Right lobe of liver (tissue), 6 donors: ENCODE data around the gene NPHS1. TPM values are rescaled to one million over a fixed set of nuclear protein-coding genes. Genes with fewer than 3 reads are reported as not detected.

ENCODE experiments used
- ATAC-seq, 4 donors: fragments of 200-7000 bp; cut with Tn5 transposase; one replicate each; pipeline ENCODE4 v1.9.1; 2020; ENCODE audit warnings: mild to moderate bottlenecking in 4 of 4, moderate library complexity in 4 of 4
- DNase-seq, 3 donors: peaks; one replicate each; pipeline ENCODE4 v3.0.0-alpha.2; 2020
- H3K27ac ChIP-seq, 3 donors: fragments of 200-600 bp; one replicate each; pipeline ENCODE4 v1.8.0; 2022
- H3K27me3 ChIP-seq, 2 donors: fragments of 200-600 bp; one replicate each; pipeline ENCODE4 v1.8.0; 2022
- H3K36me3 ChIP-seq, 4 donors: fragments of 200-600 bp; sonication (generic) in 1 of 4; one replicate each; pipeline versions ENCODE4 v1.5.1 to v1.8.0; 2017 to 2022; ENCODE audit warnings: control low read depth in 1 of 4
- H3K4me1 ChIP-seq, 4 donors: fragments of 200-600 bp; sonication (generic) in 1 of 4; one replicate each; pipeline versions ENCODE4 v1.5.1 to v1.8.0; 2017 to 2022; ENCODE audit warnings: control low read depth in 1 of 4
- H3K4me3 ChIP-seq, 3 donors: fragments of 200-600 bp; one replicate each; pipeline ENCODE4 v1.8.0; 2022
- H3K9me3 ChIP-seq, 4 donors: fragments of 200-600 bp; sonication (generic) in 1 of 4; one replicate each; pipeline versions ENCODE4 v1.5.1 to v1.8.0; 2017 to 2022; ENCODE audit warnings: control low read depth in 1 of 4
- POLR2A ChIP-seq: fragments of 450-650 bp; IDR thresholded peaks from one replicate; pipeline ENCODE4 v1.6.1; 2017; ENCODE audit warnings: antibody characterized with exemption, mild to moderate bottlenecking
- WGBS: methylation state at CpG from one replicate; pipeline ENCODE4 v1.1.6; 2018; ENCODE audit warnings: low coverage, low lambda C conversion rate; ENCODE audit not compliant: insufficient coverage; ENCODE audit errors: missing lambda C conversion rate; 5-methylcytosine and 5-hydroxymethylcytosine counted together
- intact Hi-C, 2 donors: fragments of 100-400 bp; cut with DNase I; formaldehyde crosslinking; loops; one replicate each; pipeline versions ENCODE4 v1.11.2 to v1.14.1; 2022
- total RNA-seq, 6 experiments: library from RNA; depleted of rRNA in 2 of 6; stranded (reverse); fragments of >200 nt in 2 of 6; fragmentation: NEBNext Ultra II Directional in 3 of 6; extraction: Animal tissue kit (Norgen Biotek cat#: 25700) in 3 of 6; gene quantifications; one replicate each; pipeline versions ENCODE4 v1.1.0 to v1.2.4, GENCODE V29; 2016 to 2023
- TF ChIP-seq, protein P1 (sequence below), 4 donors: fragments of 200-600 bp in 3 of 4; fragments of 450-650 bp in 1 of 4; IDR thresholded peaks; one replicate each; pipeline versions ENCODE4 v1.5.1 to v1.8.0; 2016 to 2022; ENCODE audit warnings: antibody characterized with exemption in 4 of 4, mild to moderate bottlenecking in 2 of 4
- donor health status: DM: no; HTN: yes; CAD: no.
- donor health status: DM: no; HTN: no; CAD: no.
- donor health status: DM: no; HTN: no; CAD: no.
- donor health status: DM: no; HTN: yes; CAD: no.
- donor health status: DM: no; HTN: yes; CAD: no.

Gene NPHS1
- total RNA-seq, 6 experiments from 2014 or later: not detected

- intact Hi-C loops: no loop called here
- H3K4me3 ChIP-seq: no peak overlapping the region
- no peaks in the 10 kb centered on the region for H3K4me1 ChIP-seq
- TF ChIP-seq POLR2A: no peak
- TF ChIP-seq, protein P1, sequence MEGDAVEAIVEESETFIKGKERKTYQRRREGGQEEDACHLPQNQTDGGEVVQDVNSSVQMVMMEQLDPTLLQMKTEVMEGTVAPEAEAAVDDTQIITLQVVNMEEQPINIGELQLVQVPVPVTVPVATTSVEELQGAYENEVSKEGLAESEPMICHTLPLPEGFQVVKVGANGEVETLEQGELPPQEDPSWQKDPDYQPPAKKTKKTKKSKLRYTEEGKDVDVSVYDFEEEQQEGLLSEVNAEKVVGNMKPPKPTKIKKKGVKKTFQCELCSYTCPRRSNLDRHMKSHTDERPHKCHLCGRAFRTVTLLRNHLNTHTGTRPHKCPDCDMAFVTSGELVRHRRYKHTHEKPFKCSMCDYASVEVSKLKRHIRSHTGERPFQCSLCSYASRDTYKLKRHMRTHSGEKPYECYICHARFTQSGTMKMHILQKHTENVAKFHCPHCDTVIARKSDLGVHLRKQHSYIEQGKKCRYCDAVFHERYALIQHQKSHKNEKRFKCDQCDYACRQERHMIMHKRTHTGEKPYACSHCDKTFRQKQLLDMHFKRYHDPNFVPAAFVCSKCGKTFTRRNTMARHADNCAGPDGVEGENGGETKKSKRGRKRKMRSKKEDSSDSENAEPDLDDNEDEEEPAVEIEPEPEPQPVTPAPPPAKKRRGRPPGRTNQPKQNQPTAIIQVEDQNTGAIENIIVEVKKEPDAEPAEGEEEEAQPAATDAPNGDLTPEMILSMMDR (IDR thresholded peaks at IDR 0.05): no peak
- DNase-seq (no peak), ATAC-seq (no peak)
- 40% methylated on average over 1 of the region's 16 CpGs for WGBS
- H3K9me3 ChIP-seq: no peaks in the 10 kb centered on the region
- no peaks in the 10 kb centered on the region for H3K36me3 ChIP-seq
- H3K27ac ChIP-seq: no peak overlapping the region
- H3K27me3 ChIP-seq: no peaks in the 10 kb centered on the region
Observed at GRCh38 chr19:35780058-35780457, 72.2 kb downstream of the NPHS1 start.

DNA sequence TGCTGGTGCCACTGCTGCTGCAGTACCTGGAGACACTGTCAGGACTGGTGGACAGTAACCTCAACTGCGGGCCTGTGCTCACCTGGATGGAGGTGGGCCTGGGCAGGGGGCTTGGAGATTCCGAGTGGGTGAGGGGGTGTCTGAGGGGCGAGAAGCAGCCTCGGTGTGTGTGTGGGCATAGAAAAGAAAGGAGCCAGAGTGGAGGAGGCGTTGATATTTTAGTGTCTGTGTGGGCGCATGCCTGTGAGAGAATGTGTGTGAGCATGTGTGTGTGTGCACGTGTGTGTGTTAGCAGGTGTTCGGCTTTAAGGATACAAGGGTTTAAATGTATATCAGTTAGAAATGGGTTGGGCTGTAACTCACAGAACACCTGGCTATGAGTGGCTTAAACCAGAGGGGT, 73.3 kb downstream of the NPHS1 start:
- ATAC-seq: no peak
- H3K36me3 ChIP-seq: no peaks in the 10 kb centered on the region
- no peaks in the 10 kb centered on the region for H3K4me1 ChIP-seq
- TF ChIP-seq, protein P1 (IDR thresholded peaks at IDR 0.05): no peak
- no peak for TF ChIP-seq POLR2A
- H3K4me3 ChIP-seq: no peak overlapping the region
- WGBS: 95% methylated on average over 8 of the region's 8 CpGs
- H3K9me3 ChIP-seq: no peaks in the 10 kb centered on the region
- intact Hi-C loops: no loop called here
- no peaks in the 10 kb centered on the region for H3K27me3 ChIP-seq
- DNase-seq: no peak
- H3K27ac ChIP-seq: no peak overlapping the region

- Histone ChIP-seq H3K36me3 (no peaks in the 10 kb centered on the region), H3K4me1 (no peaks in the 10 kb centered on the region), H3K27ac (no peak overlapping the region), H3K4me3 (no peak overlapping the region), H3K9me3 (no peaks in the 10 kb centered on the region), H3K27me3 (no peaks in the 10 kb centered on the region)
- intact Hi-C loops: no loop called here
- DNase-seq (no peak), ATAC-seq (no peak)
- TF ChIP-seq, protein P1 (IDR thresholded peaks at IDR 0.05): no peak
- TF ChIP-seq POLR2A: no peak
- WGBS: 85% methylated on average over 5 of the region's 7 CpGs
Observed at GRCh38 chr19:35777961-35778360, 74.3 kb downstream of the NPHS1 start.

DNA sequence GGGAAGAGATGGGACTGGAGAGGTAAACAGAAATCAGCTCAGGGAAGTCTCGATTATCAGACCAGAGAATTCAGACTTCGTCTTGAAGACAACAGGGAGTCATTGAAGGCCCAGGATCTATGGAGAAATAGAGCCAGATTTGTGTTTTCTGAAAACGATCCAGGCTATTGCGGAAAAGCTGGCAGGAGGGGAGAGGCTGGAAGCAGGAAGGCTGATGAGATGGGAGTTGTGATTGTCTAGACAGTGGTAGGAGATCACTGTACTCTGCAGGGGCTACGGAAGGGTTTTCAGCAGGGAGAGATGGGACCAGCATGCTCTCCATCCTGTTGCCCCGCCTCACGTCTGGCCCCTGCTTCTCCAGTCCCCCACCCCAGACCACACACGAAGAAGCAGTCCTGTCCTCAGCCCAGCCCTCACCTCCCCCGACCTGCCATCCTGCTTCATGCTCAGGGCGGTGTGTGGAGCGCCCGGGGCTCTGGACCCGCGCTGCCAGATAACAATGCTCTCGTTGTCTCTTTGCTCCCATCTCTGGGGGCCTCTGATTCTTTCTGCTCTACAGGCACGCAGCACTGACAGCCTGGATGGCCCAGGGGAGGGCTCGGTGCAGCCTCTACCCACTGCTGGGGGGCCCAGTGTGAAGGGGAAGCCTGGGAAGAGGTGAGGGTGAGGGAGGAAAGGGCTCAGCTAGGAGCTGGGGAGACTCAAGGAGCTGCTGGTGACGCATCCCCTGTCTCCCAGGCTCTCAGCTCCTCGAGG, 75.0 kb downstream of the NPHS1 start:
- Histone ChIP-seq H3K27me3 (no peaks in the 10 kb centered on the region), H3K9me3 (no peaks in the 10 kb centered on the region), H3K27ac (no peak overlapping the region), H3K4me1 (no peaks in the 10 kb centered on the region), H3K36me3 (no peaks in the 10 kb centered on the region), H3K4me3 (no peak overlapping the region)
- intact Hi-C loops: no loop called here
- TF ChIP-seq, protein P1 (IDR thresholded peaks at IDR 0.05): no peak
- TF ChIP-seq POLR2A: no peak
- no peak for DNase-seq
- 76% methylated on average over 14 of the region's 19 CpGs for WGBS
- ATAC-seq: no peak
